Right renal pelvis (tissue), 4 donors: ENCODE results near the gene ACTRT3. TPM values are rescaled to one million over a fixed set of nuclear protein-coding genes. Genes with fewer than 3 reads are reported as not detected.

Source experiments
- DNase-seq, 4 donors: peaks; one replicate each; pipeline ENCODE4 v3.0.0-alpha.2; 2013; ENCODE audit warnings: low read depth in 4 of 4, low spot score in 3 of 4, missing footprints in 1 of 4
- polyA plus RNA-seq, 4 donors: library from polyadenylated mRNA; unstranded; fragments of 120-200 nt; gene quantifications; one replicate each; pipeline ENCODE4 v1.2.1, GENCODE V29; 2013; ENCODE audit not compliant: insufficient read length in 4 of 4

ACTRT3 gene
- 1 to 10 TPM; 4.2 to 5.1 (median 4.9) TPM for polyA plus RNA-seq

GRCh38 chr3:169769287-169770181 is at the start of gene ACTRT3:
ACTRT3 (minus strand) TSS chr3:169769561; CDS start chr3:169769520, 41 bp downstream.
- peak; percentile 38 to 73 (median 55) for DNase-seq

GRCh38 chr3:169818316-169818715 is 49.0 kb upstream of the ACTRT3 start:
- no peak for DNase-seq

DNA sequence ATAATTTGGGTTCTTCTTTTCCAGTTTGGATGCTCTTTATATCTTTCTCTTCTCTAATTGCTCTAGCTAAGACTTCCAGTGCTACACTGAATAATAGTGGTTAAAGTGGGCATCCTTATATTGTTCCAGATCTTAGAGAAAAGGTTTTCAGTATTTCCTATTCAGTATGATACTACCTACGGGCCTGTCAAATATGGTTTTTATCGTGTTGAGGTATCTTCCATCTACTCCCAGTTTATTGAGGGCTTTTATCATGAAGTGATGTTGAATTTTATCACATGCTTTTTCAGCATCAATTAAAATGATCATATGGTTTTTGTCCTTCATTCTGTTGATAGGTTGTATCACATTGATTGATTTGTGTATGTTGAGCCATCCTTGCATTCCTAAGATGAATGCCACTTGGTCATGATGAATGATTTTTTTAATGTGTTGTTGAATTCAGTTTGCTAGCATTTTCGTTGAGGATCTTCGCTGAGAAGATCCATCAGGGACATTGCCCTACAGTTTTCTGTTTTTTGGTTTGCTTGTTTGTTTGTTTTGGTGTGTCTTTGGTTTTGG is 46.3 kb upstream of the ACTRT3 start:
- DNase-seq: no peak

GRCh38 chr3:169813757-169814517 is 44.6 kb upstream of the ACTRT3 start:
- no peak for DNase-seq

GRCh38 chr3:169813278-169813677 is 43.9 kb upstream of the ACTRT3 start:
- DNase-seq: no peak

- peak; percentile 43 to 66 (median 58) for DNase-seq
Measured at GRCh38 chr3:169812332-169813235, 43.2 kb upstream of the ACTRT3 start, which contains the start of the genes LRRC34 and LRRIQ4. LRRC34 (minus strand) TSS chr3:169812904; CDS start chr3:169812548, 356 bp downstream. LRRIQ4 (plus strand) TSS chr3:169812870; CDS start chr3:169821922, 9,052 bp downstream.

DNA sequence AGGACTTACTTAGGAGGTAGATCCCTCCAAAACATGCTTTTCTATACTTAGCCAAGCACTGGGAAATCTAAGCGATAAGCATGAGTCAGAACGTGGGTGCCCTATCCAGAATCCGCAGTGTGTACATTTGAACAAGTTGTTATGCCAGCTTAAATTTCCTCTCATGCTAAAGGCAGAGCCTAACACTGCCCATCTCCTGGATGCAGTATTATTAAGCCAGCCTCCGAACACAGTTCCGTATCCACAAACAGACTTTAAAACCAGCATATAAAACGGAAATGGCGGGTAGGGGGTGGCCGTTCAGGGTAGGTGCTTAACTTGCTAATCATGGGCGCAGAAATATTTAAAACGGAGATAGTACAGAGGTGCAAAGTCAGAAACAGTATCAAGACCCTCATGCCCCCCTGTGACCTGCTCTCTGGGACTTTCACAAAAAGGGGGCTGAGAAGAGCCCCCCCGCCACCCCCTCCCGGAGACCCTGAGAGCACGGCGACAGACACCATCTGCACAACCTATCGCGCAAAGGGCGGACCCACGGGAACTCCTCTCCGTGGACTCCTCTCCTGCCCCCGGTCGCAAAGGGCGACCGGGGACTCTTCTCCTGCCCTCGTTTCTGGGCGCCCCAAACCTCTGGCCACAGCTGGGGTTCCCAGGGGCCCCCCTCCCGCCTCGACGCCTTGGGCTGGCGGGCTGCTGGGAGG is 42.4 kb upstream of the ACTRT3 start:
- DNase-seq: peak; percentile 12 to 45 (median 30)

DNA sequence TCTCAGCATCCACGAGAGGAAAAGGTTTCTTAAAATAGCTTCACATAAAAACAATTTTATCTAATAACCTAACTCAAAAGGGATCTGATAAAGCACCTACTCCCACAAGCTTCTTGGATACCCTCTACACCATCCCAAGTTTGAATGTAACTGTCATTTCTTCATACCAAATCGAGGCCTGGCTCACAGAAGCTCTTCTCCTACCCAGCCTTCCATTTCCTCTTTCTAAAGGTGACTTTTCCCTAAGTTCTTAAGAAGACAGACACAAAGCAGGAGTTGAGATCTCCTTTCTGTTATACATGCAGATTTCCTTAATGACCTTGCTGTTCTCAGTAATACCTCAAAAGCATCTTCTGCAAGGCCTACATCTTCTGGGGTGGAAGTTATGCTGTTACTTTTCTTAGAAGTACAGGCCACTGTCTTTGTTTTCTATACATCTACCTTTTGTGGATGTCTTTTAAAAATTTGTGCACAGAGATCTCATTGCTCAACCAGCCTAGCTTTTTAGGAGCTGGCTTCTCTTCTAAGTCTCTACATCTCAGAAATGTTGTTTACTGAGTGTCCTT is 40.0 kb upstream of the ACTRT3 start:
- no peak for DNase-seq

DNA sequence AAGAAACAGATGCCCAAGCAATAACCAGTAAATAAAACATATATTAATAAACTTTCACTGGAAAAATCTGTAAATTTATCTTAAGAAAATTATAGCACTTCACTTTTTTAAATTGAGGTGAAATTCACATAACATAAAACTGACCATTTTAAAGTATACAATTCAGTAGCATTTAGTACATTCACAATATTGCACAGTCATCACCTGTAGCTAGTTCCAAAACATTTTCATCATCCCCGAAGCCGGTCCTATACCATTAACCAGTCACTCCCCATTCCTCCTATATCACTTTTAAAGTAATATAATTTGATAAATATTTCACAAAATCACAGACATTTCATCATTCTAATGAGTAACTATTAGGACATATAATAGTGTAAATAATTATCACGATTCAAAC is 35.3 kb upstream of the ACTRT3 start:
- no peak for DNase-seq

GRCh38 chr3:169792359-169792758 is 23.0 kb upstream of the ACTRT3 start:
- no peak for DNase-seq

DNA sequence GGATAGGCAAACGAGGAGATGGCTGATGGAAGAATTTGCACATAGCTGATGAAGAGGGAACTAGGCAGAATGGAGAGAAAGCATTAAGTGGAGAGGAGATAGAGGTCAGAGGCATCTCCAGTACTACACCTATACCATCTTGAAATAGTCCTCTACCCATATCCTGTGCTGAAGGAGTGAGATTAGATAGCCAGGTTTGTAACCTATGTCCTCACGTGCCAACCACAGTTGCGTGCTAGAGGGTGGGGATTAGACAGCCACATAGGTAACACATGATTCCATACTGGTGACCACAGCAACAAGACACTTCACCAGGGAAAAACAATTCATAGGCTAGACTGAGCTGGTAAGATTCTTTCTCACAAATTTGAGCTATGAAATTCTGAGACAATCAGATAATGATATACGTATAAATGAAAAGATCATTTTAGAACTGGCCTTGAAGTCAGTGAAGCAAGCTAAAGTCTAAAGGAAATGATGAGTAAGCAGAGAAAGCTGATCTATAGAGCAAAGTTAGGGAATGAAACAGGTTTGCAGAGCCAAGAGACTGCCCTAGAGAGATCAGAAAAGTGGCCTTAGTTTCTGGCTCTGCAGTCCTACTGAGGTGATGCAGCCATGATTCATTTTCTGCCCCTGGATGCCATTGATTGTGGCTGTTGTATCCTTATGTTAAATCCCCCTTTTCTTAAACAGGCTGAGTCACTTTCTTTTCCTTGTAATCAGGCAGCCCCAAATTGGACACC is 21.5 kb upstream of the ACTRT3 start:
- DNase-seq: no peak

- no peak for DNase-seq
Measured at GRCh38 chr3:169790219-169790618, 20.9 kb upstream of the ACTRT3 start.

GRCh38 chr3:169787791-169788190 is 18.4 kb upstream of the ACTRT3 start:
- no peak for DNase-seq

GRCh38 chr3:169787120-169787519 is 17.8 kb upstream of the ACTRT3 start:
- no peak for DNase-seq

DNA sequence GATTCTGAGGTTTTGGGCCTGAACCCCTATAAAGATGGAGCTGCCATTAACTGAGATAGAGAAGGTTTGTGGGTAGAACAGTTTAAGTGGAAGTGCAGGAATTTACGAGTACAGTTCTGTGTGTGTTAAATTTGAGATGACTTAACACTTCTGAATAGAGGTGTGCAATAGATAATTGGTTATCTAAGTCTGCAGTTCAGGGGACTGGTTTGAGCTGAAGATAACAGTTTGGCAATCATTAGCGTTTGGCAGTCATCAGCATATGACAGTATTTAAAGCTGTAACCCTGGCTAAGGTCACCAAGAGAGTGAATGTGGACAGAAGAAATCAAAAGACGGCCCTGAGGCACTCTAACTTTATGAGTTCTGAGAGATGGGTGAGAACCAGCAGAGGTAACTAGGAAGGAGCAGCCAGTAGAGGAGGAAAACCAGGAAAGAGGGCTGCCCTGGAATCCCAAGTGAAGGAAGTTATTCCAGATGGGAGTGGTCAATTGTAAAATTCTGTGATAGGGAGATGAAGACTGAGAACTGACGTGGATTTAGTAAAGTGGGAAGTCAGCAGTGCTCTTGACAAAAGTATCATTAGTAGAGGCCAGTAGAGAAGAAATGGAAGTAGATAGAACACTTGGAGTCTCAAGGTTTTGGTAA is 12.0 kb upstream of the ACTRT3 start:
- no peak for DNase-seq

DNA sequence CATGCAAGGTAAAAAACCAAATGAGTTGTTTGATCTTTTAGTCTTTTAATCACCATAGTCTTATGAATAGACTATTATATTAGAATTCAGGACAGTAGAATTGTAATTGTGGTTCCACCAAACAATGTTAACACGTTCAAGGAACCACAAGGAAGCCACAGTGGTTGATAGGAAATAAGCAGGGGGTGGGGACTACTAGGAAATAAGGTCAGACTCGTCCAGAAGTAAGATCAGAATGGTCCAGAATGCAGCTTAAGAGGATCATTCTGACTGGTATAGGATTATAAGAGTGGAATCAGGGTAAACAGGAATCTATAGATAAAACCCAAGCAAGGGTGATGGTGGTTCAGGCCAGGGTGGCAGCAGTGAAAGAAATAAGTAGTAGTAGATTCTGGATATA is 11.4 kb upstream of the ACTRT3 start:
- DNase-seq: no peak

DNA sequence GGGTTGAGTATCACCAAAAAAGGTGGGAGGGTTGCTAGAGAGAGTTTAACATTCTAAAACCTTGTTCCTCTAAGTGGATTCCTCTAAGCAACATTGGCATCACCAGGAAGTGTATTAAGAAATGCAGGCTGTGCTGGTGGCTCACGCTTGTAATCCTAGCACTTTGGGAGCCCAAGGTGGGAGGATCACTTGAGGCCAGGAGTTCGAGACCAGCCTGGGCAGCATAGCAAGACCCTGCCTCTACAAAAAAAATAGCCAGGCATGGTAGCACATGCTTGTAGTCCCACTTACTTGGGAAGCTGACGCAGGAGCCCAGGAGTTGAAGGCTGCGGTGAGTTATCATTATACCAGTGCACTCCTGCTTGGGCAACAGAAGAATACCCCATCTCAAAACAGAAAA is 8.5 kb upstream of the ACTRT3 start:
- DNase-seq: no peak

DNA sequence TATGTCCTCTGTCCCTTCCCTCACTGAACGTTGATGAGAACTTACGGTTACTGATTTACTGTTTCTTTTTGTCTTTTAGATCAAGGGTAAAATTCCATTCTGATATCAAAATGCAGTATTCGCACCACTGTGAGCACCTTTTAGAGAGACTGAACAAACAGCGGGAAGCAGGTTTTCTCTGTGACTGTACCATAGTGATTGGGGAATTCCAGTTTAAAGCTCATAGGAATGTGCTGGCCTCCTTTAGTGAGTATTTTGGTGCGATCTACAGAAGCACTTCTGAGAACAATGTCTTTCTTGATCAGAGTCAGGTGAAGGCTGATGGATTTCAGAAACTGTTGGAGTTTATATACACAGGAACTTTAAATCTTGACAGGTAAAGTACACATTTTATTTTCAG is 4.8 kb upstream of the ACTRT3 start:
- DNase-seq: no peak
